GM18907 (cell line): Measurements from ENCODE around the gene VAV3.

Source experiments
- ATAC-seq: cut with Tn5 transposase; IDR thresholded peaks from one replicate; pipeline ENCODE4 v1.9.1; 2021; ENCODE audit warnings: mild to moderate bottlenecking, moderate library complexity; ENCODE audit not compliant: unreplicated experiment

The VAV3 gene

GRCh38 chr1:107604825-107605224 is 360.2 kb downstream of the VAV3 start:
- ATAC-seq, result no peak

- no peak for ATAC-seq
Observed at GRCh38 chr1:107600607-107601160, 364.3 kb downstream of the VAV3 start.

GRCh38 chr1:107599220-107599619 is 365.8 kb downstream of the VAV3 start:
- ATAC-seq, result no peak

- no peak for ATAC-seq
Observed at GRCh38 chr1:107597290-107597689, 367.7 kb downstream of the VAV3 start.

- ATAC-seq, result no peak
Observed at GRCh38 chr1:107594536-107594935, 370.4 kb downstream of the VAV3 start.

GRCh38 chr1:107593501-107594209 is 371.3 kb downstream of the VAV3 start:
- ATAC-seq, result no peak

GRCh38 chr1:107590900-107591622 is 373.9 kb downstream of the VAV3 start:
- no peak for ATAC-seq

GRCh38 chr1:107590087-107590486 is 374.9 kb downstream of the VAV3 start:
- ATAC-seq, result no peak

GRCh38 chr1:107588321-107588720 is 376.7 kb downstream of the VAV3 start:
- ATAC-seq, result no peak

- ATAC-seq, result no peak
Observed at GRCh38 chr1:107575226-107575625, 389.8 kb downstream of the VAV3 start.

GRCh38 chr1:107574044-107574443 is 390.9 kb downstream of the VAV3 start:
- no peak for ATAC-seq

GRCh38 chr1:107572674-107573211 is 392.2 kb downstream of the VAV3 start:
- ATAC-seq, result no peak

GRCh38 chr1:107570768-107571167 is 394.2 kb downstream of the VAV3 start:
- no peak for ATAC-seq

GRCh38 chr1:107563441-107563840 is 401.5 kb downstream of the VAV3 start:
- no peak for ATAC-seq

GRCh38 chr1:107559881-107560280 is 405.1 kb downstream of the VAV3 start:
- no peak for ATAC-seq

- no peak for ATAC-seq
Observed at GRCh38 chr1:107557095-107557494, 407.9 kb downstream of the VAV3 start.

- ATAC-seq, result no peak
Observed at GRCh38 chr1:107555578-107555977, 409.4 kb downstream of the VAV3 start.

GRCh38 chr1:107552781-107553180 is 412.2 kb downstream of the VAV3 start:
- ATAC-seq, result no peak

GRCh38 chr1:107551456-107551855 is 413.5 kb downstream of the VAV3 start:
- no peak for ATAC-seq

- no peak for ATAC-seq
Observed at GRCh38 chr1:107550358-107550757, 414.6 kb downstream of the VAV3 start.

- no peak for ATAC-seq
Observed at GRCh38 chr1:107549152-107549810, 415.7 kb downstream of the VAV3 start.
